ENCODE results near the gene DBX1.

DNA sequence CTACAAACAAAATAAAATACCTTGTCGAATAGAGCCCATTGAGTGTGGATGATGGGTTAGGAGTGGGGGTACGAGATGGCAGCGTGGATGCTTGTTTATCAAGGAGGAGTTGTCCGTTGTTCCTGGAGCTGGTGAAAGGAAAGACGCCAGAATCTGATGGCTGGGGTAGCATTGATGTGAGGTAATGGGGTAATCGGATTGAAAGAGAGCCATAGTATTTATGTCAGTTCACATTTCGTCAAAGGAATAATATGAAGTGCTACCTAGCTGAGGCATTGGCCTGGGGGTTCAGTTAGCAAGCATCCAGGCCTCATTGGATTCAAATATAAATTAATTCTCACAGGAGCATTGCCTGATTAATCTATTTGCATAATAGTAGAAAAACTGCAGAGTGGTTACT, 16.9 kb upstream of the DBX1 start:
- TF ChIP-seq, protein P1, sequence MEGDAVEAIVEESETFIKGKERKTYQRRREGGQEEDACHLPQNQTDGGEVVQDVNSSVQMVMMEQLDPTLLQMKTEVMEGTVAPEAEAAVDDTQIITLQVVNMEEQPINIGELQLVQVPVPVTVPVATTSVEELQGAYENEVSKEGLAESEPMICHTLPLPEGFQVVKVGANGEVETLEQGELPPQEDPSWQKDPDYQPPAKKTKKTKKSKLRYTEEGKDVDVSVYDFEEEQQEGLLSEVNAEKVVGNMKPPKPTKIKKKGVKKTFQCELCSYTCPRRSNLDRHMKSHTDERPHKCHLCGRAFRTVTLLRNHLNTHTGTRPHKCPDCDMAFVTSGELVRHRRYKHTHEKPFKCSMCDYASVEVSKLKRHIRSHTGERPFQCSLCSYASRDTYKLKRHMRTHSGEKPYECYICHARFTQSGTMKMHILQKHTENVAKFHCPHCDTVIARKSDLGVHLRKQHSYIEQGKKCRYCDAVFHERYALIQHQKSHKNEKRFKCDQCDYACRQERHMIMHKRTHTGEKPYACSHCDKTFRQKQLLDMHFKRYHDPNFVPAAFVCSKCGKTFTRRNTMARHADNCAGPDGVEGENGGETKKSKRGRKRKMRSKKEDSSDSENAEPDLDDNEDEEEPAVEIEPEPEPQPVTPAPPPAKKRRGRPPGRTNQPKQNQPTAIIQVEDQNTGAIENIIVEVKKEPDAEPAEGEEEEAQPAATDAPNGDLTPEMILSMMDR (IDR thresholded peaks at IDR 0.05; ENCODE audit: low read depth, low read length), result no peak
- TF ChIP-seq EZH2phosphoT487 (IDR thresholded peaks at IDR 0.05; ENCODE audit: low read depth), result no peak

All from OCI-LY3 (cell line).